Measurements from ENCODE around the gene LZTS2. TPM values are rescaled to one million over a fixed set of nuclear protein-coding genes. Genes with fewer than 3 reads are reported as not detected.

Gene LZTS2
- total RNA-seq, 2 experiments from 2014 or later: 14.5 to 15.5 TPM

DNA sequence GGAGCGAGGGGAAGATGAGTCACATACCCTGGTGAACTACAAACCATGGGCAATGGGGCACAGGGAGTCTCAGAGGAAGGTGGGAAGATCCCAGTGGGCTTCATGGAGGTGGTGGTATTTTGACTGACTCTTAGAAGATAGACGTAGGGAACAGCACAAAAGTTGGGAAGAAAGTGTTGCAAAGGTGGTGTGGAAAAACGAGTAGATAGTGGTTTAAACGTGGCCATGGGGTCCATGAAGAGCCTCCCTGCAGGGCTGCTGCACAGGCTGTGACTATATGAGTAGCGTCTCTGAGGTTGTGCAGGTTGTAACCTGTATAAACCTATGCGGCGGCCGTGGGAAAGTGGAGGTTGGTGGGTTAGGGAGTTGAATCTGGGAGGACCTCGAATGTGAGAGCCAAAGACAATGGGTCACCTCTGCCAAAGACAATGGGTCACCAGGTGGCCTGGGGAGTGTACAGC lies 13.8 kb downstream of the LZTS2 start:
- Mint-ChIP-seq H3K36me3 (ENCODE audit: low read depth) (no peaks in the 10 kb centered on the region), H3K4me3 (no peak overlapping the region), H3K9me3 (no peaks in the 10 kb centered on the region), H3K27ac (no peak overlapping the region), H3K27me3 (peaks cover 25% of the 10 kb centered on the region), H3K4me1 (ENCODE audit: low read depth) (peaks cover 26% of the 10 kb centered on the region)
- ATAC-seq (no peak), DNase-seq (no peak)
- CTCF ChIA-PET: interaction anchor here (1.3 to 7.3 kb wide), 13 partner anchors 12 to 343 kb away, joined by 4 to 178 read pairs (median 9); partner anchors contain the start of genes LZTS2, MRPL43, PDZD7 and SEMA4G
- POLR2A ChIA-PET: no interaction called here
- TF ChIP-seq, protein P1, sequence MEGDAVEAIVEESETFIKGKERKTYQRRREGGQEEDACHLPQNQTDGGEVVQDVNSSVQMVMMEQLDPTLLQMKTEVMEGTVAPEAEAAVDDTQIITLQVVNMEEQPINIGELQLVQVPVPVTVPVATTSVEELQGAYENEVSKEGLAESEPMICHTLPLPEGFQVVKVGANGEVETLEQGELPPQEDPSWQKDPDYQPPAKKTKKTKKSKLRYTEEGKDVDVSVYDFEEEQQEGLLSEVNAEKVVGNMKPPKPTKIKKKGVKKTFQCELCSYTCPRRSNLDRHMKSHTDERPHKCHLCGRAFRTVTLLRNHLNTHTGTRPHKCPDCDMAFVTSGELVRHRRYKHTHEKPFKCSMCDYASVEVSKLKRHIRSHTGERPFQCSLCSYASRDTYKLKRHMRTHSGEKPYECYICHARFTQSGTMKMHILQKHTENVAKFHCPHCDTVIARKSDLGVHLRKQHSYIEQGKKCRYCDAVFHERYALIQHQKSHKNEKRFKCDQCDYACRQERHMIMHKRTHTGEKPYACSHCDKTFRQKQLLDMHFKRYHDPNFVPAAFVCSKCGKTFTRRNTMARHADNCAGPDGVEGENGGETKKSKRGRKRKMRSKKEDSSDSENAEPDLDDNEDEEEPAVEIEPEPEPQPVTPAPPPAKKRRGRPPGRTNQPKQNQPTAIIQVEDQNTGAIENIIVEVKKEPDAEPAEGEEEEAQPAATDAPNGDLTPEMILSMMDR (IDR thresholded peaks at IDR 0.05): no peak
- intact Hi-C loops (cut with micrococcal nuclease): no loop called here

DNA sequence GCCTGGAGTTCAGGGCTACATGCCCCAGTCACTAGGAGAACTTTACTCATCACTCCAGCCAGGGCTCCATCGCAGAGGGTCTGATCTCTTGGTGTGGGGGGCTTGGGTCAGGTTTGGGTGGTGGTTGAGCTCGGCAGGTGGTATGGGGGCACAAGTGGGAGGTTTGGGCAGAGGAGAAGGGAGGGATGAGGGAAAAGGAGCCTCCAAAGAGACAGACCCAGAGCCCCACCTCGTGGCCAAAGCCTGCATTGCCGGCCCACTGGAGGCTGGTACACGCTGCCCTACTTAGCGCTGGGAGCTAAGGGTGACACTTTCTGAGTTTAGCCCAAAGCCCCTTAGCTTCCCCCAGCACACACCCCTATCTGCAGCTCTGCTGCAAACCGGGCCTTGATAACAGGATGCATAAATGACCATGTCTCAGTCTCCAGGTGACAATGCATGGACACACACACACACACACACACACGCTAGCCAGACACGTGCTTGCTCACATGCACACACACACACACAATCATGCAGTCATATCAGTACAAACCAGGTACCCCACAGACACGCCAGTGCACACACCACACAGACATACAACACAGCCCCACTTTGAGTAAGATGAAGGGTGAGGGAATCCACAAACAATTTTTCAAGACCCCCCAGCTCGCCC lies 14.7 kb downstream of the LZTS2 start:
- ChIA-PET POLR2A (interaction anchor here (0.6 to 2.0 kb wide), 4 partner anchors 16 to 49 kb away, joined by 3 to 9 read pairs (median 4); partner anchors contain the start of genes PDZD7 and SFXN3), CTCF (interaction anchor here (0.6 to 7.3 kb wide), 29 partner anchors 13 to 453 kb away, joined by 3 to 178 read pairs (median 6); partner anchors contain the start of genes LZTS2, MRPL43, PDZD7 and SEMA4G)
- no peaks in the 10 kb centered on the region for H3K9me3 Mint-ChIP-seq
- DNase-seq: peak; percentile 88
- intact Hi-C loops (cut with micrococcal nuclease): no loop called here
- no peak overlapping the region for H3K4me3 Mint-ChIP-seq
- no peak overlapping the region for H3K27ac Mint-ChIP-seq
- peak; percentile 48 for ATAC-seq
- peaks cover 28% of the 10 kb centered on the region for H3K27me3 Mint-ChIP-seq
- H3K36me3 Mint-ChIP-seq (ENCODE audit: low read depth): no peaks in the 10 kb centered on the region
- peaks cover 29% of the 10 kb centered on the region for H3K4me1 Mint-ChIP-seq (ENCODE audit: low read depth)
- TF ChIP-seq, protein P1 (IDR thresholded peaks at IDR 0.05): peak; percentile 63

DNA sequence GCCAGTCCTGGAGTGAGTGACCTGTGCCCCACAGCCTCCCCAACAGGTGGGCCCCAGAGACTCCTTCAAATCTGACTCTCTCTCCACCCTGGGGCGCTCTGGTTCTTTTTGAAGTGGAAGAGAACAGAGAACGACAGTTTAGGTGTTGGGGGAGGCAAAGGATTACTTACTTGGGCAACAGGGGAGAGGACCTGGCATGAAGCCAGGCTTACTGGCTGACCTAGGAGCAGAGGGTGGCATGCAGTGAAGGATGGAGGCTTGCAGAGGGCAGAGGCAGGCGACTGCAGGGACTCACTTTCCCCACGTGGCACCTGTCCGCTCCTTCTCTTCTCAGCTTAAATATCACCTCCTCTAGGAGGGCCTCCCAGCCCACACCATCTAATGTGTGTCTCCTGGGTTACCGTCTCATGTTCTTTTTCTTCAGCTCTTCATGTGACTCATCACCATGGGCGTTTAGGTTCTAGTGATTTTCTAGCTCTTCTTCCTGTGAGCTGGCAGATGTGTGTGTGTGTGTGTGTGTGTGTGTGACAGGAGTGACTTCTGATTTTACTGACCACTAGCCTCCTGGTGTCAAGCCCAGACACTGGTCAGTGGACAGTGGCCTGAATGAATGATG lies 15.5 kb downstream of the LZTS2 start:
- DNase-seq: peak; percentile 44
- peaks cover 31% of the 10 kb centered on the region for H3K4me1 Mint-ChIP-seq (ENCODE audit: low read depth)
- no peak for ATAC-seq
- no peak overlapping the region for H3K4me3 Mint-ChIP-seq
- intact Hi-C loops (cut with micrococcal nuclease): no loop called here
- ChIA-PET POLR2A (interaction anchor here (0.9 to 2.0 kb wide), 2 partner anchors 16 to 18 kb away, joined by 4 to 9 read pairs; partner anchors contain the start of genes PDZD7 and SFXN3), CTCF (interaction anchor here (0.7 to 7.3 kb wide), 31 partner anchors 13 to 453 kb away, joined by 3 to 178 read pairs (median 5); partner anchors contain the start of genes LZTS2, MRPL43, PDZD7 and SEMA4G)
- H3K27ac Mint-ChIP-seq: no peak overlapping the region
- TF ChIP-seq, protein P1 (IDR thresholded peaks at IDR 0.05): no peak
- peaks cover 33% of the 10 kb centered on the region for H3K27me3 Mint-ChIP-seq
- no peaks in the 10 kb centered on the region for H3K36me3 Mint-ChIP-seq (ENCODE audit: low read depth)
- no peaks in the 10 kb centered on the region for H3K9me3 Mint-ChIP-seq

DNA sequence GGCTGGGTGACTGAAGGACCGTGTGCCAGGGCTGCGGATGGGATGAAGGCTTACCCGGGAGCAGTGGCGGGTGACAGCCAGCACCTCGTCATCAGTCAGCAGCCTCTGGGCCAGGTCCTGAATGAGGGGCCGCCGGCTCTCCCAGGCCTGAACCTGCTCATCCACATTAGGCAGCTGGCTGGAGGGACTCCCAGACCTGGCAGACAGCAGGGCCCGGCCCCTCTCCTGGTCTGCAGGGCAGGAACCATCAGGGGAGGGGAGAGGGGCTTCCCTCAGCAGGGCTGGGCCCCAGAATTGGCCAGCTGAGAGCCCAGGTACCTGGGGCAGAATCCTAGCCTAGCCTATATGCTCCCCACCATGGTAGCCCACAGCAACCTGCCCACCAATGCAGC lies 16.0 kb downstream of the LZTS2 start:
- Mint-ChIP-seq H3K36me3 (ENCODE audit: low read depth) (no peaks in the 10 kb centered on the region), H3K4me1 (ENCODE audit: low read depth) (peaks cover 31% of the 10 kb centered on the region), H3K27me3 (peaks cover 33% of the 10 kb centered on the region), H3K4me3 (no peak overlapping the region), H3K27ac (no peak overlapping the region), H3K9me3 (no peaks in the 10 kb centered on the region)
- TF ChIP-seq, protein P1 (IDR thresholded peaks at IDR 0.05): no peak
- ATAC-seq: no peak
- ChIA-PET POLR2A (interaction anchor here (2.0 kb wide), 1 partner anchor 16 kb away, joined by 9 read pairs; the partner anchor contains the start of genes PDZD7 and SFXN3), CTCF (interaction anchor here (1.0 to 7.3 kb wide), 12 partner anchors 12 to 452 kb away, joined by 3 to 178 read pairs (median 12); partner anchors contain the start of genes LZTS2, PDZD7, SEMA4G and SFXN3)
- intact Hi-C loops (cut with micrococcal nuclease): no loop called here
- DNase-seq: no peak
